Measurements from ENCODE around the gene MRE11. TPM values are rescaled to one million over a fixed set of nuclear protein-coding genes. Genes with fewer than 3 reads are reported as not detected.

The MRE11 gene
- total and polyA plus RNA-seq, 10 of the 15 experiments (the other 5 are each of a cell fraction or from before 2014, with no cell fraction given): 16.2 to 39.2 (median 26.9) TPM

- H3K9me3 ChIP-seq (replicated peaks; ENCODE audit: control insufficient read depth, insufficient read depth, low read length): no peaks in the 10 kb centered on the region; the same call in 2 of the 3 replicates
- no peak for TF ChIP-seq EED (IDR thresholded peaks at IDR 0.05; ENCODE audit: low read depth)
- no peak for TF ChIP-seq MTA2 (IDR thresholded peaks at IDR 0.05; ENCODE audit: low read depth)
- TF ChIP-seq IRF4 (IDR thresholded peaks at IDR 0.05; ENCODE audit: low read depth, low read length): no peak
- no peak for TF ChIP-seq RB1 (IDR thresholded peaks at IDR 0.05; ENCODE audit: borderline replicate concordance)
- TF ChIP-seq IRF5 (IDR thresholded peaks at IDR 0.05; ENCODE audit: borderline replicate concordance): no peak
- TF ChIP-seq FOXM1 (IDR thresholded peaks at IDR 0.05; ENCODE audit: low read depth, low read length): no peak
- no peak for TF ChIP-seq BHLHE40 (IDR thresholded peaks at IDR 0.05; ENCODE audit: borderline replicate concordance in 1 of 2, low read depth in 2 of 2, low read length in 1 of 2)
- no peak for TF ChIP-seq CBX3 (IDR thresholded peaks at IDR 0.05; ENCODE audit: borderline replicate concordance, low read depth)
- no peak for TF ChIP-seq NR2F1 (conservative IDR thresholded peaks at IDR 0.05)
- no peak overlapping the region for H3K4me3 ChIP-seq
- H2AFZ ChIP-seq (ENCODE audit: control insufficient read depth, low read depth, low read length): no peak overlapping the region
- in situ Hi-C loops (cut with MboI): no loop called here
- no peaks in the 10 kb centered on the region for H3K79me2 ChIP-seq (ENCODE audit: control insufficient read depth, insufficient read depth, low read length)
- no peaks in the 10 kb centered on the region for H4K20me1 ChIP-seq (ENCODE audit: control insufficient read depth, insufficient read depth)
- WGBS (ENCODE audit: insufficient coverage, insufficient replicate concordance, low lambda C conversion rate, missing lambda C conversion rate): 98% methylated on average over 2 of the region's 2 CpGs
- no peaks in the 10 kb centered on the region for H3K27me3 ChIP-seq (replicated peaks in 1 of 2; ENCODE audit: control insufficient read depth in 2 of 2, insufficient read depth in 2 of 2, low read length in 1 of 2)
- CTCF ChIA-PET: interaction anchor here (0.7 kb wide), 1 partner anchor 659 kb away, joined by 3 read pairs; no protein-coding TSS in a partner anchor
- H3K4me2 ChIP-seq (ENCODE audit: control insufficient read depth, insufficient read depth): no peak overlapping the region
- no peak overlapping the region for H3K27ac ChIP-seq (ENCODE audit: control insufficient read depth, insufficient read depth)
- RAD21 ChIA-PET (ENCODE audit: unreplicated experiment): no interaction called here
- no peaks in the 10 kb centered on the region; a peak in 2 of 4 replicates for H3K36me3 ChIP-seq (ENCODE audit: control insufficient read depth in 2 of 2, insufficient read depth in 2 of 2, low read length in 1 of 2)
- no peak overlapping the region for H3K9ac ChIP-seq (ENCODE audit: control insufficient read depth, insufficient read depth, low read length)
- 0 out of 2 replicates have a peak, but pooled peaks cover 4% of the 10 kb centered on the region for H3K4me1 ChIP-seq (ENCODE audit: control insufficient read depth, insufficient read depth, low read length)
- POLR2A ChIA-PET: no interaction called here
- intact Hi-C loops (cut with micrococcal nuclease; ENCODE audit: unreplicated experiment): no loop called here
- no peak for FAIRE-seq
- ATAC-seq: no peak
- no TSS peak for BruUV-seq (replicated peaks)
- SMC1A ChIA-PET (ENCODE audit: uncharacterized antibody, unreplicated experiment): interaction anchor here (1.2 to 2.3 kb wide), 3 partner anchors 27 to 36 kb away, joined by 3 to 6 read pairs (median 6); no protein-coding TSS in a partner anchor
- no peak for DNase-seq (ENCODE audit: low read depth, low spot score)
Observed at GRCh38 chr11:94452988-94453387, 40.7 kb downstream of the MRE11 start.
